ENCODE data around the gene CAP2.
A peak's percentile ranks its signal among the peaks of the same experiment; 100 is the strongest.

CAP2 gene, protein sequence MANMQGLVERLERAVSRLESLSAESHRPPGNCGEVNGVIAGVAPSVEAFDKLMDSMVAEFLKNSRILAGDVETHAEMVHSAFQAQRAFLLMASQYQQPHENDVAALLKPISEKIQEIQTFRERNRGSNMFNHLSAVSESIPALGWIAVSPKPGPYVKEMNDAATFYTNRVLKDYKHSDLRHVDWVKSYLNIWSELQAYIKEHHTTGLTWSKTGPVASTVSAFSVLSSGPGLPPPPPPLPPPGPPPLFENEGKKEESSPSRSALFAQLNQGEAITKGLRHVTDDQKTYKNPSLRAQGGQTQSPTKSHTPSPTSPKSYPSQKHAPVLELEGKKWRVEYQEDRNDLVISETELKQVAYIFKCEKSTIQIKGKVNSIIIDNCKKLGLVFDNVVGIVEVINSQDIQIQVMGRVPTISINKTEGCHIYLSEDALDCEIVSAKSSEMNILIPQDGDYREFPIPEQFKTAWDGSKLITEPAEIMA

GRCh38 chr6:17392978-17393891 lies at the start of gene CAP2:
TSS of gene CAP2 (plus strand) at chr6:17393595. CDS start at chr6:17421556, 27,961 bp downstream.
- Histone ChIP-seq H3K9me3 (ENCODE audit: control insufficient read depth, insufficient read depth, low read length) (peaks cover 5% of the 10 kb centered on the region; the same call in 1 of the 2 replicates), H3K36me3 (ENCODE audit: control insufficient read depth, insufficient read depth, low read length) (no peaks in the 10 kb centered on the region), H3K4me3 (ENCODE audit: low read depth, low read length) (peak within 1 kb of the TSS; percentile 78), H3K9ac (ENCODE audit: low read depth, low read length) (peak within 1 kb of the TSS; percentile 64), H3K27ac (ENCODE audit: low read depth, low read length) (peak within 1 kb of the TSS; percentile 95), H3K27me3 (ENCODE audit: control insufficient read depth, insufficient read depth, low read length) (no peaks in the 10 kb centered on the region; the same call in 1 of the 2 replicates), H3K4me1 (ENCODE audit: control insufficient read depth, insufficient read depth, low read length) (0 out of 2 replicates have a peak, but pooled peaks cover 12% of the 10 kb centered on the region)

DNA sequence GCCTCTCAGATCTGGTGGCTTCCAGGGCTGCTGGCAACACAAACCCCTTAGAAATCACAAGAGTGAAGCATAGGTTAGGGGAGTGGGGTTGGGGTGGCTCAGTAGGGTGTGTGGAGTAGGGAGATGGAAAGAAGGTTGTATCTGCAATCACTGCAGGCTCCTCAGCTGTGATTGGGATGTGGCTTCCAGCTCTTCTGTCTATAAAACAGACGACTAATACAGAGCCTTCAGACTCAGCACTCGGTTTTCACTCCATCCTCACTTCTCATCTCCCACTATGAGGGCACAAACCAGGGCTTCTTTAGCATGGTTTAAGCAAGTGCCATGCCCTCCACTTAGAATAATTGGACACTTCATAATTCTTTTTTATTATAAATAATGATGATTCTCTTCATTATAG lies 46.4 kb upstream of the CAP2 start:
- Histone ChIP-seq H3K9ac (ENCODE audit: low read depth, low read length) (no peak overlapping the region), H3K36me3 (ENCODE audit: control insufficient read depth, insufficient read depth, low read length) (no peaks in the 10 kb centered on the region), H3K27me3 (ENCODE audit: control insufficient read depth, insufficient read depth, low read length) (no peaks in the 10 kb centered on the region), H3K4me1 (ENCODE audit: control insufficient read depth, insufficient read depth, low read length) (no peaks in the 10 kb centered on the region), H3K4me3 (ENCODE audit: low read depth, low read length) (no peak overlapping the region), H3K27ac (ENCODE audit: low read depth, low read length) (no peak overlapping the region), H3K9me3 (ENCODE audit: control insufficient read depth, insufficient read depth, low read length) (no peaks in the 10 kb centered on the region)

DNA sequence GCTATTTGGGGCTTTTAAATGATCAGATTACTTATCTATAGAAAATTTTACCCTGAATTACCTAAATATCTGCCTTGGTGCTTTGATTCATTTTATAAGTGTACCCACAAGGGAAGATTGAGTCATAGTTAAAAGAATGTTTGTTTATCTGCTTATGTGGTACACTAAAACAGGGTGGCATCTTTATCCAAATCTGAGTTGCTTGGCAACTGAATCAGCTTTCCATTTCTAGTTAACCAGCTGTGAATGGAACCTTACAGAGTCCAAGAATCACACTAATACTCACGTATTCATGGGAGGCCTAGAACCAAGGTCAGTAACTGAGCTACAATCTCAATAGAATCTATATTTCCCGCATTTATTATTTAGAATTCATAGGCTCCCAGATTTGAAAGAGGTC lies 44.0 kb upstream of the CAP2 start:
- Histone ChIP-seq H3K4me3 (ENCODE audit: low read depth, low read length) (no peak overlapping the region), H3K9me3 (ENCODE audit: control insufficient read depth, insufficient read depth, low read length) (no peaks in the 10 kb centered on the region), H3K36me3 (ENCODE audit: control insufficient read depth, insufficient read depth, low read length) (no peaks in the 10 kb centered on the region), H3K27me3 (ENCODE audit: control insufficient read depth, insufficient read depth, low read length) (no peaks in the 10 kb centered on the region), H3K27ac (ENCODE audit: low read depth, low read length) (no peak overlapping the region), H3K4me1 (ENCODE audit: control insufficient read depth, insufficient read depth, low read length) (no peaks in the 10 kb centered on the region), H3K9ac (ENCODE audit: low read depth, low read length) (no peak overlapping the region)

DNA sequence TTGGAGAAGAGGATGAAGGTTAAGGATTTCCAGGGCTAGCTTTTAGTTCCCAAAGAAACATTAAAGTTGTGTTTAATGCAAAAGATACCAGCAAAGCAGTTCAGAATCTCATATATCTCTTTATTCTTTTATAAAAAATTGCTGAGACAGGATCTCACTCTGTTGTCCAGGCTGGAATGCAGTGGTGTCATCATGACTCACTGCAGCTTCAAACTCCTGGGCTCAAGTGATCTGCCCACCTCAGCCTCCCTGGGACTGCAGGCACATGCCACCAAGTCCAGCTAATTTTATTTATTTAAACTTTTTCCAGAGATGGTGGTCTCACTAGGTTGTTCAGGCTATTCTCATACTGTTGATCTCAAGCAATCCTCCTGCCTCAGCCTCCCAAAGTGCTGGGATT lies 41.1 kb upstream of the CAP2 start:
- H3K9ac ChIP-seq (ENCODE audit: low read depth, low read length): no peak overlapping the region

GRCh38 chr6:17353440-17354175 lies 39.8 kb upstream of the CAP2 start:
- Histone ChIP-seq H3K27me3 (ENCODE audit: control insufficient read depth, insufficient read depth, low read length) (no peaks in the 10 kb centered on the region), H3K4me3 (ENCODE audit: low read depth, low read length) (no peak overlapping the region), H3K27ac (ENCODE audit: low read depth, low read length) (no peak overlapping the region), H3K9me3 (ENCODE audit: control insufficient read depth, insufficient read depth, low read length) (no peaks in the 10 kb centered on the region), H3K36me3 (ENCODE audit: control insufficient read depth, insufficient read depth, low read length) (no peaks in the 10 kb centered on the region), H3K4me1 (ENCODE audit: control insufficient read depth, insufficient read depth, low read length) (no peaks in the 10 kb centered on the region), H3K9ac (ENCODE audit: low read depth, low read length) (no peak overlapping the region)

More for the DNA sequence above, 41.1 kb upstream of the CAP2 start:
- H3K36me3 ChIP-seq (ENCODE audit: control insufficient read depth, insufficient read depth, low read length): no peaks in the 10 kb centered on the region
- H3K4me1 ChIP-seq (ENCODE audit: control insufficient read depth, insufficient read depth, low read length): no peaks in the 10 kb centered on the region
- no peaks in the 10 kb centered on the region for H3K9me3 ChIP-seq (ENCODE audit: control insufficient read depth, insufficient read depth, low read length)
- no peak overlapping the region for H3K27ac ChIP-seq (ENCODE audit: low read depth, low read length)
- no peak overlapping the region for H3K4me3 ChIP-seq (ENCODE audit: low read depth, low read length)
- no peaks in the 10 kb centered on the region for H3K27me3 ChIP-seq (ENCODE audit: control insufficient read depth, insufficient read depth, low read length)

GRCh38 chr6:17354700-17355403 lies 38.5 kb upstream of the CAP2 start:
- Histone ChIP-seq H3K27ac (ENCODE audit: low read depth, low read length) (no peak overlapping the region), H3K36me3 (ENCODE audit: control insufficient read depth, insufficient read depth, low read length) (no peaks in the 10 kb centered on the region), H3K9ac (ENCODE audit: low read depth, low read length) (no peak overlapping the region), H3K4me1 (ENCODE audit: control insufficient read depth, insufficient read depth, low read length) (no peaks in the 10 kb centered on the region), H3K27me3 (ENCODE audit: control insufficient read depth, insufficient read depth, low read length) (no peaks in the 10 kb centered on the region), H3K9me3 (ENCODE audit: control insufficient read depth, insufficient read depth, low read length) (no peaks in the 10 kb centered on the region), H3K4me3 (ENCODE audit: low read depth, low read length) (no peak overlapping the region)

GRCh38 chr6:17355404-17355774 lies 38.0 kb upstream of the CAP2 start:
- no peak overlapping the region for H3K27ac ChIP-seq (ENCODE audit: low read depth, low read length)
- H3K9ac ChIP-seq (ENCODE audit: low read depth, low read length): no peak overlapping the region
- H3K36me3 ChIP-seq (ENCODE audit: control insufficient read depth, insufficient read depth, low read length): no peaks in the 10 kb centered on the region
- H3K9me3 ChIP-seq (ENCODE audit: control insufficient read depth, insufficient read depth, low read length): no peaks in the 10 kb centered on the region
- H3K4me3 ChIP-seq (ENCODE audit: low read depth, low read length): no peak overlapping the region
- no peaks in the 10 kb centered on the region for H3K27me3 ChIP-seq (ENCODE audit: control insufficient read depth, insufficient read depth, low read length)
- H3K4me1 ChIP-seq (ENCODE audit: control insufficient read depth, insufficient read depth, low read length): no peaks in the 10 kb centered on the region

GRCh38 chr6:17358515-17358914 lies 34.9 kb upstream of the CAP2 start:
- H3K36me3 ChIP-seq (ENCODE audit: control insufficient read depth, insufficient read depth, low read length): no peaks in the 10 kb centered on the region
- no peak overlapping the region for H3K9ac ChIP-seq (ENCODE audit: low read depth, low read length)
- H3K27me3 ChIP-seq (ENCODE audit: control insufficient read depth, insufficient read depth, low read length): no peaks in the 10 kb centered on the region
- no peaks in the 10 kb centered on the region for H3K4me1 ChIP-seq (ENCODE audit: control insufficient read depth, insufficient read depth, low read length)
- H3K4me3 ChIP-seq (ENCODE audit: low read depth, low read length): no peak overlapping the region
- no peak overlapping the region for H3K27ac ChIP-seq (ENCODE audit: low read depth, low read length)
- H3K9me3 ChIP-seq (ENCODE audit: control insufficient read depth, insufficient read depth, low read length): no peaks in the 10 kb centered on the region

GRCh38 chr6:17360564-17360963 lies 32.8 kb upstream of the CAP2 start:
- Histone ChIP-seq H3K36me3 (ENCODE audit: control insufficient read depth, insufficient read depth, low read length) (no peaks in the 10 kb centered on the region), H3K9me3 (ENCODE audit: control insufficient read depth, insufficient read depth, low read length) (no peaks in the 10 kb centered on the region)

DNA sequence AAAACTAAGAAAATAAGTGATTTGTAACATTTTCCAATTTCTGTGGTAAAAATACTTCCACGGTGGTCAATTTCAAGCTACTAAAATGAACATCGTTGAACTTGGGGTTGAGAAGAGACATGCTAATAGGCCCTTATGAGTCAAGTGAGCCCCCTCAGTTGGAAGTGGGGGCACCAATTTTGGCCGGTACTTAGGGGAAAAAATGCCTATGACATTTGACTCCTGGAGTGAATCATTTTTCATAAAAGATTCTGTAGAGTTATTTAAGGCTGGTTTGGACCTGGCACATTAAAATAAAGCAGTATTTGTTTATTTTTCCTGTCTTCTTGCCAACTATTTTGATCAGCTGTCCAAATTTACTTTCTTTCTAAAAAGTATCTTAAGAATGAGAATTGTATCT lies 32.4 kb upstream of the CAP2 start:
- Histone ChIP-seq H3K27ac (ENCODE audit: low read depth, low read length) (no peak overlapping the region), H3K4me3 (ENCODE audit: low read depth, low read length) (no peak overlapping the region), H3K4me1 (ENCODE audit: control insufficient read depth, insufficient read depth, low read length) (no peaks in the 10 kb centered on the region), H3K27me3 (ENCODE audit: control insufficient read depth, insufficient read depth, low read length) (no peaks in the 10 kb centered on the region), H3K36me3 (ENCODE audit: control insufficient read depth, insufficient read depth, low read length) (no peaks in the 10 kb centered on the region), H3K9ac (ENCODE audit: low read depth, low read length) (no peak overlapping the region), H3K9me3 (ENCODE audit: control insufficient read depth, insufficient read depth, low read length) (no peaks in the 10 kb centered on the region)

More at GRCh38 chr6:17360564-17360963, 32.8 kb upstream of the CAP2 start:
- no peaks in the 10 kb centered on the region for H3K4me1 ChIP-seq (ENCODE audit: control insufficient read depth, insufficient read depth, low read length)
- no peak overlapping the region for H3K4me3 ChIP-seq (ENCODE audit: low read depth, low read length)
- H3K9ac ChIP-seq (ENCODE audit: low read depth, low read length): no peak overlapping the region
- no peak overlapping the region for H3K27ac ChIP-seq (ENCODE audit: low read depth, low read length)
- H3K27me3 ChIP-seq (ENCODE audit: control insufficient read depth, insufficient read depth, low read length): no peaks in the 10 kb centered on the region

All from HUES48 (cell line).